ENCODE measurements around the gene PDE4D.

Gene PDE4D

DNA sequence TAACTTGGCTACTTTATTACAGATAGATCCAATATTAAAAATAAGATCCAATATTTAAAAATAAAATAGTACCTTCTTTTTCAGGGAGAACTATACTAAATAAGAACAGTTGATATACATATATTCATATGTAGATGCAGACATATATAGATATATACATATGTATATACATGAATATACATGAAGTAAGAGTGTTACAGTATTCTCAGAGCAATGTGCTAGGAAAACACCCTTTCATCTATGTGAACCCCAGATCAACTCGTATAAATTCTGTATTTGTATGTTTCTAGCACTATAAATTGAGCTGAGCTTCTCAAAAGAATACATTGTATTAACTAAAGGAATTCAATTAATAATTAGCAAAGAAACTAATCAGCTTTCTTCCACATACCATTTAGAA lies 287.6 kb downstream of the PDE4D start:
- no peak for TF ChIP-seq REST (IDR thresholded peaks at IDR 0.05; ENCODE audit: insufficient read depth in 1 of 2, low read depth in 2 of 2, low read length in 2 of 2)

DNA sequence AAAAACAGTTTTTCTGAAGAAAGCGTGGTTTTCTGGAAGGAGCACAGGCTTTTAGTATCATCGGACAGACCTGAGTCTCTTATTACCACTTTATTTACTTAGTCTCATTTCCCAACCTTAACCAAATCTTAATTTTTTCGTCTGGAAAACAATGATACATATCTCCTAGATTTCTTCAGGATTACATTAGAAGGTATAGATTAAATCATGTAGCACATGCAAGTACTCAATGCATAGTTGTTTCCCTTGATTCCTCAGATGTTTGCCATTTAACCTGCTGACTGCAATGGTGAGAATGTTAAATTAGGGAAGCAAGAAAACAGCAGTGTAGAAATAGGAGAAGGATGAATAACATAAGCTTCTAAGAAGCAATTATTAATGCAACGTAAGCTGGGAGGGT lies 289.4 kb downstream of the PDE4D start:
- no peak for TF ChIP-seq TAF1 (IDR thresholded peaks at IDR 0.05; ENCODE audit: borderline replicate concordance, insufficient read depth, low read length)
- no peak for TF ChIP-seq FOXP2 (optimal IDR thresholded peaks at IDR 0.05; ENCODE audit: borderline replicate concordance, extremely low read depth, extremely low read length, insufficient read depth)

- no peak for TF ChIP-seq POLR2AphosphoS5 (IDR thresholded peaks at IDR 0.05; ENCODE audit: low read depth, low read length)
- no peak for TF ChIP-seq REST (IDR thresholded peaks at IDR 0.05; ENCODE audit: insufficient read depth in 1 of 2, low read depth in 2 of 2, low read length in 2 of 2)
- TF ChIP-seq TAF1 (IDR thresholded peaks at IDR 0.05; ENCODE audit: borderline replicate concordance, insufficient read depth, low read length), result no peak
- no peak for TF ChIP-seq FOXP2 (optimal IDR thresholded peaks at IDR 0.05; ENCODE audit: borderline replicate concordance, extremely low read depth, extremely low read length, insufficient read depth)
- TF ChIP-seq SIN3A (IDR thresholded peaks at IDR 0.05; ENCODE audit: borderline replicate concordance, insufficient read depth, low read length), result no peak
Measured at GRCh38 chr5:59600998-59601397, 292.5 kb downstream of the PDE4D start.

GRCh38 chr5:59600153-59600552 lies 293.4 kb downstream of the PDE4D start:
- TF ChIP-seq TAF1 (IDR thresholded peaks at IDR 0.05; ENCODE audit: borderline replicate concordance, insufficient read depth, low read length), result no peak
- TF ChIP-seq POLR2AphosphoS5 (IDR thresholded peaks at IDR 0.05; ENCODE audit: low read depth, low read length), result no peak
- TF ChIP-seq SIN3A (IDR thresholded peaks at IDR 0.05; ENCODE audit: borderline replicate concordance, insufficient read depth, low read length), result no peak
- TF ChIP-seq FOXP2 (optimal IDR thresholded peaks at IDR 0.05; ENCODE audit: borderline replicate concordance, extremely low read depth, extremely low read length, insufficient read depth), result no peak

DNA sequence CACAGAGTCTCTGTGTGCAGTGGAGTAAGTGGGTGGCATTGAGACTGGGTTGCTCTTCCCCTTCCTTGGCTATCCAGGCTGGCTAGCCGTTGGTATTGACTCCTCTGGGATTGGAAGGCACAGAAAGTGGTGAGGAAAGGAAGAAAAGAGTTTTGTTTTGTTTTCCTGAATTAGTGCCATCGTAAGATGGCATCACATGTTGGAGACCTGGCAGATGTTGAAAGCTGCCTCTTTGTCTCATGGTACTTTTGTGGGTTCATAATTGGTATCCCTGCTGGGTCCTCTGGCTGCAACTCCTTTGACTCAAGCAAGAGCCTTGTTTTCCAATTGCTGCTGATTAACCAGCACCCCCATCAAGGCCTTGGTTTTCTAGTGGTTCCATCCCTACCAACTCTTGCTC lies 293.8 kb downstream of the PDE4D start:
- no peak for TF ChIP-seq REST (IDR thresholded peaks at IDR 0.05; ENCODE audit: insufficient read depth in 1 of 2, low read depth in 2 of 2, low read length in 2 of 2)
- no peak for TF ChIP-seq FOXP2 (optimal IDR thresholded peaks at IDR 0.05; ENCODE audit: borderline replicate concordance, extremely low read depth, extremely low read length, insufficient read depth)
- TF ChIP-seq SIN3A (IDR thresholded peaks at IDR 0.05; ENCODE audit: borderline replicate concordance, insufficient read depth, low read length), result no peak
- no peak for TF ChIP-seq POLR2AphosphoS5 (IDR thresholded peaks at IDR 0.05; ENCODE audit: low read depth, low read length)
- TF ChIP-seq TAF1 (IDR thresholded peaks at IDR 0.05; ENCODE audit: borderline replicate concordance, insufficient read depth, low read length), result no peak

DNA sequence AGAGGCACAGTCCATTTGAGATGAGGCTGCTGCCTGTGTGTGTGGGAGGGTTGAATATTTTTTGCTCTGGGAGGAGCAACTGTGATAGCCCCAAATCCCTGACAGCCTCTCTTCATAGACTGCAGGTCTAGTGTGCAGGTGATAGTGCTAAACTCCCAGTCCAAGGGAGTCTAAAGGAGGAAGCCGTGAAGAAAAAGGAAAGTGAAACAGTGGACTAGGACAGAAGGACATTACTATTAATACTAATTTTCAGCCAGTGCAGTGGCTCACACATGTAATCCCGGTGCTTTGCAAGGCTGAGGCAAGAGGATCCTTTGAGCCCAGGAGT lies 295.0 kb downstream of the PDE4D start:
- TF ChIP-seq TAF1 (IDR thresholded peaks at IDR 0.05; ENCODE audit: borderline replicate concordance, insufficient read depth, low read length) (no peak), FOXP2 (optimal IDR thresholded peaks at IDR 0.05; ENCODE audit: borderline replicate concordance, extremely low read depth, extremely low read length, insufficient read depth) (no peak), POLR2AphosphoS5 (IDR thresholded peaks at IDR 0.05; ENCODE audit: low read depth, low read length) (no peak), REST (IDR thresholded peaks at IDR 0.05; ENCODE audit: insufficient read depth in 1 of 2, low read depth in 2 of 2, low read length in 2 of 2) (no peak), SIN3A (IDR thresholded peaks at IDR 0.05; ENCODE audit: borderline replicate concordance, insufficient read depth, low read length) (no peak)
